Adipocyte (in vitro differentiated cells): ENCODE results near the gene ARHGAP26.

Experiments
- DNase-seq: peaks from one replicate; pipeline ENCODE4 v3.0.0-alpha.2; 2015; ENCODE audit warnings: low read depth
- H3K27me3 ChIP-seq: replicated peaks from 2 replicates; pipeline ENCODE4 v1.7.0; 2013; ENCODE audit warnings: mild to moderate bottlenecking, low read length, moderate library complexity; ENCODE audit not compliant: control insufficient read depth, insufficient read depth
- H3K36me3 ChIP-seq: 2 replicates; pipeline ENCODE4 v1.7.0; 2013; ENCODE audit warnings: low read length, mild to moderate bottlenecking, moderate library complexity; ENCODE audit not compliant: control insufficient read depth, insufficient read depth, severe bottlenecking
- H3K4me1 ChIP-seq: 2 replicates; pipeline ENCODE4 v1.7.0; 2013; ENCODE audit warnings: mild to moderate bottlenecking, low read length, moderate library complexity; ENCODE audit not compliant: control insufficient read depth, insufficient read depth
- H3K4me3 ChIP-seq: 2 replicates; pipeline ENCODE4 v1.7.0; 2013; ENCODE audit warnings: mild to moderate bottlenecking, low read length, moderate library complexity
- H3K9ac ChIP-seq: 2 replicates; pipeline ENCODE4 v1.7.0; 2013; ENCODE audit warnings: mild to moderate bottlenecking, low read length, moderate library complexity
- H3K9me3 ChIP-seq: 2 replicates; pipeline ENCODE4 v1.7.0; 2013; ENCODE audit warnings: mild to moderate bottlenecking, low read length, moderate library complexity; ENCODE audit not compliant: control insufficient read depth

ARHGAP26 gene

GRCh38 chr5:143239882-143240518 lies 469.8 kb downstream of the ARHGAP26 start:
- Histone ChIP-seq H3K4me3 (no peak overlapping the region), H3K9ac (no peak overlapping the region), H3K4me1 (peaks cover 35% of the 10 kb centered on the region), H3K9me3 (no peaks in the 10 kb centered on the region), H3K36me3 (no peaks in the 10 kb centered on the region), H3K27me3 (no peaks in the 10 kb centered on the region)
- no peak for DNase-seq

- Histone ChIP-seq H3K36me3 (no peaks in the 10 kb centered on the region), H3K4me3 (no peak overlapping the region), H3K9ac (no peak overlapping the region), H3K27me3 (no peaks in the 10 kb centered on the region), H3K9me3 (no peaks in the 10 kb centered on the region), H3K4me1 (peaks cover 40% of the 10 kb centered on the region)
- DNase-seq: no peak
Measured at GRCh38 chr5:143241892-143242291, 471.7 kb downstream of the ARHGAP26 start.

GRCh38 chr5:143243103-143243502 lies 472.9 kb downstream of the ARHGAP26 start:
- H3K9ac ChIP-seq: peak overlapping the region; percentile 87
- no peaks in the 10 kb centered on the region for H3K9me3 ChIP-seq
- peak overlapping the region; percentile 79 for H3K4me3 ChIP-seq
- no peaks in the 10 kb centered on the region for H3K27me3 ChIP-seq
- no peak for DNase-seq
- peaks cover 40% of the 10 kb centered on the region for H3K4me1 ChIP-seq
- no peaks in the 10 kb centered on the region for H3K36me3 ChIP-seq

GRCh38 chr5:143244000-143244736 lies 474.0 kb downstream of the ARHGAP26 start:
- Histone ChIP-seq H3K9ac (peak overlapping the region; percentile 87), H3K36me3 (no peaks in the 10 kb centered on the region), H3K9me3 (no peaks in the 10 kb centered on the region), H3K27me3 (no peaks in the 10 kb centered on the region), H3K4me1 (peaks cover 45% of the 10 kb centered on the region), H3K4me3 (peak overlapping the region; percentile 79)
- peak; percentile 97 for DNase-seq

- Histone ChIP-seq H3K27me3 (no peaks in the 10 kb centered on the region), H3K9me3 (no peaks in the 10 kb centered on the region)
Measured at GRCh38 chr5:143244990-143245389, 474.8 kb downstream of the ARHGAP26 start.

GRCh38 chr5:143245929-143246561 lies 475.9 kb downstream of the ARHGAP26 start:
- DNase-seq: peak; percentile 91
- H3K27me3 ChIP-seq: no peaks in the 10 kb centered on the region
- H3K9ac ChIP-seq: no peak overlapping the region
- no peak overlapping the region for H3K4me3 ChIP-seq
- H3K9me3 ChIP-seq: no peaks in the 10 kb centered on the region
- H3K36me3 ChIP-seq: no peaks in the 10 kb centered on the region
- peaks cover 53% of the 10 kb centered on the region for H3K4me1 ChIP-seq

More at GRCh38 chr5:143244990-143245389, 474.8 kb downstream of the ARHGAP26 start:
- H3K4me1 ChIP-seq: peaks cover 53% of the 10 kb centered on the region
- H3K9ac ChIP-seq: peak overlapping the region; percentile 87
- no peaks in the 10 kb centered on the region for H3K36me3 ChIP-seq
- H3K4me3 ChIP-seq: peak overlapping the region; percentile 79
- DNase-seq: no peak

GRCh38 chr5:143247134-143247815 lies 477.1 kb downstream of the ARHGAP26 start:
- H3K4me3 ChIP-seq: no peak overlapping the region
- no peak overlapping the region for H3K9ac ChIP-seq
- no peaks in the 10 kb centered on the region for H3K9me3 ChIP-seq
- no peaks in the 10 kb centered on the region for H3K36me3 ChIP-seq
- H3K27me3 ChIP-seq: no peaks in the 10 kb centered on the region
- H3K4me1 ChIP-seq: peaks cover 48% of the 10 kb centered on the region
- DNase-seq: no peak

- Histone ChIP-seq H3K36me3 (no peaks in the 10 kb centered on the region), H3K27me3 (no peaks in the 10 kb centered on the region), H3K4me1 (peaks cover 40% of the 10 kb centered on the region), H3K4me3 (no peak overlapping the region), H3K9me3 (no peaks in the 10 kb centered on the region), H3K9ac (no peak overlapping the region)
- peak; percentile 68 for DNase-seq
Measured at GRCh38 chr5:143248391-143248790, 478.2 kb downstream of the ARHGAP26 start.

GRCh38 chr5:143248822-143249579 lies 478.8 kb downstream of the ARHGAP26 start:
- peak; percentile 81 for DNase-seq

GRCh38 chr5:143249851-143250250 lies 479.7 kb downstream of the ARHGAP26 start:
- no peaks in the 10 kb centered on the region for H3K36me3 ChIP-seq
- H3K4me1 ChIP-seq: peaks cover 28% of the 10 kb centered on the region
- no peak for DNase-seq
- H3K4me3 ChIP-seq: no peak overlapping the region
- no peak overlapping the region for H3K9ac ChIP-seq
- no peaks in the 10 kb centered on the region for H3K27me3 ChIP-seq
- no peaks in the 10 kb centered on the region for H3K9me3 ChIP-seq

More at GRCh38 chr5:143248822-143249579, 478.8 kb downstream of the ARHGAP26 start:
- no peak overlapping the region for H3K9ac ChIP-seq
- no peaks in the 10 kb centered on the region for H3K9me3 ChIP-seq
- H3K36me3 ChIP-seq: no peaks in the 10 kb centered on the region
- no peaks in the 10 kb centered on the region for H3K27me3 ChIP-seq
- H3K4me1 ChIP-seq: peaks cover 36% of the 10 kb centered on the region
- H3K4me3 ChIP-seq: no peak overlapping the region
